Stimulated activated CD4-positive, alpha-beta T cell treated with anti-CD3 and anti-CD28 coated beads, Interleukin-12 subunit alpha, Interleukin-12 subunit beta, amount 100 ng/mL, for 24 hours (primary cell): ENCODE results near the gene PPP1R17.

ENCODE experiments used
- DNase-seq, 2 experiments: peaks; one replicate each; pipeline ENCODE4 v3.0.0-alpha.2; 2020; ENCODE audit warnings: low read depth in 2 of 2

PPP1R17 gene

GRCh38 chr7:31699050-31699449, 12.0 kb downstream of the PPP1R17 start:
- DNase-seq, result no peak

- no peak for DNase-seq
These were observed 15.3 kb downstream of the PPP1R17 start for GRCh38 chr7:31702354-31702753.

GRCh38 chr7:31705377-31705776, 18.4 kb downstream of the PPP1R17 start:
- DNase-seq, result no peak

- no peak for DNase-seq
These were observed 20.1 kb downstream of the PPP1R17 start for GRCh38 chr7:31707089-31707488.

GRCh38 chr7:31710171-31710570, 23.2 kb downstream of the PPP1R17 start:
- DNase-seq, result no peak

- DNase-seq, result no peak
These were observed 29.3 kb downstream of the PPP1R17 start for GRCh38 chr7:31716355-31716754.

GRCh38 chr7:31720366-31720765, 33.4 kb downstream of the PPP1R17 start:
- DNase-seq, result no peak

- no peak for DNase-seq
These were observed 37.7 kb downstream of the PPP1R17 start for GRCh38 chr7:31724696-31725095.

GRCh38 chr7:31729195-31729804, 42.3 kb downstream of the PPP1R17 start:
- DNase-seq, result no peak

GRCh38 chr7:31734456-31734855, 47.4 kb downstream of the PPP1R17 start:
- DNase-seq, result no peak

GRCh38 chr7:31735991-31736982, 49.3 kb downstream of the PPP1R17 start:
- DNase-seq, result peak in 1 of 2 experiments; percentile 13

GRCh38 chr7:31741852-31742251, 54.8 kb downstream of the PPP1R17 start:
- no peak for DNase-seq

GRCh38 chr7:31744294-31744874, 57.4 kb downstream of the PPP1R17 start:
- peak in 1 of 2 experiments; percentile 34 for DNase-seq

- no peak for DNase-seq
These were observed 60.5 kb downstream of the PPP1R17 start for GRCh38 chr7:31747553-31747952.

GRCh38 chr7:31748084-31748483, 61.1 kb downstream of the PPP1R17 start:
- DNase-seq, result no peak

- DNase-seq, result no peak
These were observed 64.7 kb downstream of the PPP1R17 start for GRCh38 chr7:31751726-31752125.
